GM21825 (cell line): ENCODE measurements around the gene FSTL5.

Experiments
- ATAC-seq: cut with Tn5 transposase; IDR thresholded peaks from one replicate; pipeline ENCODE4 v1.9.1; 2021; ENCODE audit warnings: mild to moderate bottlenecking, moderate library complexity; ENCODE audit not compliant: unreplicated experiment

Gene FSTL5

GRCh38 chr4:161359491-161359890 is 804.3 kb downstream of the FSTL5 start:
- ATAC-seq = no peak

- ATAC-seq = no peak
These were observed 807.4 kb downstream of the FSTL5 start for GRCh38 chr4:161356351-161356750.

- ATAC-seq = no peak
These were observed 812.9 kb downstream of the FSTL5 start for GRCh38 chr4:161350946-161351345.

- ATAC-seq = no peak
These were observed 818.1 kb downstream of the FSTL5 start for GRCh38 chr4:161345741-161346140.

- ATAC-seq = no peak
These were observed 820.2 kb downstream of the FSTL5 start for GRCh38 chr4:161343569-161343950.

- no peak for ATAC-seq
These were observed 820.8 kb downstream of the FSTL5 start for GRCh38 chr4:161342881-161343568.

- ATAC-seq = no peak
These were observed 827.2 kb downstream of the FSTL5 start for GRCh38 chr4:161336621-161337020.

- no peak for ATAC-seq
These were observed 827.7 kb downstream of the FSTL5 start for GRCh38 chr4:161336016-161336530.
